ENCODE data around the gene SORCS3. TPM values are rescaled to one million over a fixed set of nuclear protein-coding genes. Genes with fewer than 3 reads are reported as not detected.

The SORCS3 gene
- total and polyA plus RNA-seq, 4 donors, result 0.93 TPM; not detected in 3

DNA sequence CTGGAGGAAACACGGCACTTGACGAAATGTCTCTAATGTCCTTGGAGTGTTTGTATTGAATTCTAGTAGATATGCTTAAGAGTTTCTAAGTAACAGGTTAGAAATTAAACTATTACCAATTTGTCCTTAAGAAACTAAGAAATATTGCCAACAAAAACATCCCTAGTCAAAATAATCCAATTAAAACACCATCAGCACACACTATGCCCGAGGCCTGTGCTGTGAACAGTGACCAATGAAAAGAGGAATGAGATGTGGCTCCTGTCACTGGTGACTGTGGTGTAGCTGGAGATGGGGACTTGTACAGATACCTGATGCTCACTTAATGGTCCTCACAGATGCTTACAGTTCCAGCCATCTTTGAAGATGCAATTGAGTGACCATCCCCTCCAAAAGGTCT lies 651.1 kb downstream of the SORCS3 start:
- DNase-seq (ENCODE audit: low spot score), result no peak
- Histone ChIP-seq H3K27me3 (ENCODE audit: control insufficient read depth in 4 of 4, insufficient read depth in 4 of 4, low read length in 3 of 4) (no peaks in the 10 kb centered on the region), H3K9ac (ENCODE audit: low read depth in 1 of 2, low read length in 2 of 2) (no peak overlapping the region), H3K4me3 (ENCODE audit: low read depth in 1 of 3, low read length in 3 of 3) (no peak overlapping the region), H3K9me3 (ENCODE audit: control insufficient read depth in 4 of 4, low read length in 3 of 4) (no peaks in the 10 kb centered on the region), H3K27ac (ENCODE audit: low read depth in 1 of 2, low read length in 2 of 2) (no peak overlapping the region), H3K4me1 (ENCODE audit: control insufficient read depth in 4 of 4, insufficient read depth in 4 of 4, low read length in 3 of 4) (no peaks in the 10 kb centered on the region), H3K36me3 (ENCODE audit: control insufficient read depth in 4 of 4, insufficient read depth in 3 of 4, low read depth in 1 of 4, low read length in 3 of 4) (no peaks in the 10 kb centered on the region)
- TF ChIP-seq SP1 (IDR thresholded peaks at IDR 0.05) (no peak), ZBTB33 (IDR thresholded peaks at IDR 0.05) (no peak), NR2F2 (IDR thresholded peaks at IDR 0.05) (no peak), JUND (IDR thresholded peaks at IDR 0.05) (no peak), GABPA (IDR thresholded peaks at IDR 0.05 in 1 of 2, conservative IDR thresholded peaks at IDR 0.05 in 1 of 2) (no peak), HNF4A (conservative IDR thresholded peaks at IDR 0.05) (no peak), FOXA2 (IDR thresholded peaks at IDR 0.05) (no peak), RAD21 (IDR thresholded peaks at IDR 0.05) (no peak), RXRA (IDR thresholded peaks at IDR 0.05) (no peak), FOXA1 (IDR thresholded peaks at IDR 0.05) (no peak), EGR1 (IDR thresholded peaks at IDR 0.05; ENCODE audit: low read depth in 2 of 2) (no peak), CTCF (IDR thresholded peaks at IDR 0.05; ENCODE audit: low read depth, low read length, missing input control) (no peak)
- TF ChIP-seq, protein P1, sequence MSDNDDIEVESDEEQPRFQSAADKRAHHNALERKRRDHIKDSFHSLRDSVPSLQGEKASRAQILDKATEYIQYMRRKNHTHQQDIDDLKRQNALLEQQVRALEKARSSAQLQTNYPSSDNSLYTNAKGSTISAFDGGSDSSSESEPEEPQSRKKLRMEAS (IDR thresholded peaks at IDR 0.05), result no peak
- WGBS, result 76% methylated on average over 3 of the region's 3 CpGs
